ENCODE measurements around the gene HNRNPA1.
"Not testable (repeated sequence)": the region's sequence is repeated elsewhere in the genome, so short reads cannot be mapped to it uniquely, and the experiment has no call there.

HNRNPA1 gene

DNA sequence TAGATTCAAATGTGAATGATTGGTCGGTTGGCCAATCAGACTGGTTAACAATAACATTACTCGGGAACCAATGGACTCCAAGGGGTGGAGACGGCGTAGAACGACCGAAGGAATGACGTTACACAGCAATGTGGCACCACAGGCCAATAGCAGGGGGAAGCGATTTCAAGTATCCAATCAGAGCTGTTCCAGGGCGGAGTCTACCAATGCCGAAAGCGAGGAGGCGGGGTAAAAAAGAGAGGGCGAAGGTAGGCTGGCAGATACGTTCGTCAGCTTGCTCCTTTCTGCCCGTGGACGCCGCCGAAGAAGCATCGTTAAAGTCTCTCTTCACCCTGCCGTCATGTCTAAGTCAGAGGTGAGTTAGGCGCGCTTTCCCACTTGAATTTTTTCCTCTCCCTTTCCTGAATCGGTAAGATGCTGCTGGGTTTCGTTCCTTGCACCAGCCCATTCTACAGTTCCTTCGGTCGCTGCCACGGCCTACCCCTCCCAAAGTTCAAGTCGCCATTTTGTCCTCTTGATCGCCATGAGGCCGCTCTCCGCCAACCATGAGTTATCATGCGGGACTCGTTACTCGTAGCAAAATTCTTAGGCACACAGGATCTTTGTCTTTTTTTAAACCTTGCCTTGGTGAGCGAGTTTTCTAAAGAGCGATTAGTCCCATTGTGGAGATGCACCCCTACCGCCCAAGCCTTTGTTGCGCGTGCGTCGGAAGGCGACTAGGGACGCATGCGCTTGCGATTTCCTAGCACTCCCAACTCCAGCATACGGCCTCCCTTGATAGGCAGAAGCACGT lies at the start of gene HNRNPA1:
Gene HNRNPA1, plus strand, starts transcription at position 259 of the 793 bp plus-strand sequence. Its CDS starts 82 bp downstream, at position 341.
- DNase-seq, result peak; percentile 99

DNA sequence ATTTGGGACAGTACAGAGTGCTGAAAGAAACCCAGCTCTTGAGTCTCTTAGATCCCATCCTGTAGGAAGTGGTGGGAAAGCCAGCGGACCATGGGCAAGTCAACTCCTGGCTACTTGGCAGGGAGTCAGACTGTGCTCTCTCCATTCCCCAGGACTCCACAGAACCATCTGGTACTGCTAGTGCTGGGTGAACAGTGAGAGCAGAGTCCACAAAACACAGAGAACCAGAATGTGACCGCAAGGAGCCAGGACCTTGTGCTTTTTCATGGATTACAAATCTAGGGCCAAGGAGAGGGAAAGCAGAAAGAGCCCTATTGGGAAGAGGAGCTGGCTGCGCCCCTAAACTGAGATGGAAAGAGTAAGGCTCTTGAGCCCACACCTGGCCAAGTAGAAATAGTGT lies 49.3 kb upstream of the HNRNPA1 start:
- DNase-seq, result not testable (repeated sequence)

DNA sequence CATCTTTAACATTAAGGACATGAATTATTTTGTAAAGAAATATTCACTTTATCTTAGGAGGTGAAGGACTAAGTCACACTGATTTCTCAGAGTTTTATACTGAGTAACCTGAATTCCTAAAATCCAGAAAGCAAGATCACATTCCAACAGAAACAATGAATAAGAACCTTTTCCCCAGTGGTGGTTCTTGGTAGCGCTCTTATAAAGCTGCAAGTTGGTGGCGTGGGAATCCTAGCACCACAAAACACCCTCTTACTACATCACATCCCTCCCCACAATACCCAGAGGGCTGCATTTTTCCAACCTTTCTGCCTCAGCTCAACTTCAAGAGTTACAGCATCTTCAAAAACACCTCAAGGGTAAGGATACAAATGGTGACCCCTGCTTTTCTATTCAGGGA lies 47.7 kb upstream of the HNRNPA1 start:
- no peak for DNase-seq

DNA sequence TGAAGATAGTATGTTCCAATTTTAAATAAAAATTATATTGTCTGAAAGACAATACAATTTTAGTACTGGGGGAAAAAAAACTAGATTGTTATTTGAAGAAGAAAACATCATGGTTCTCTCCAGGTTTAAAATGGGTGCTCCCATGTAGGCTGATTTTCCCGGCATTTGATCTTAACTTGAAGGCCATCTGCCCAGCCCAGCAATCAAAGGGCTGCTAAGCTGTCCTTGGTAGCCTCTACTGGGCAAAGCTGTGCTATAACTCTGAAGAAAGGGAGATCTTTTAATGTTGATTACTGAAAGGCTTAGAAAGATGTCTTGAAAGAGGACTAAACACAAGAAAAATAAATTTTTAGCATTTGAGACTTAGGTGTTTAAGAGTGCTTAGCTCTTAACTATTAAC lies 42.0 kb upstream of the HNRNPA1 start:
- no peak for DNase-seq

DNA sequence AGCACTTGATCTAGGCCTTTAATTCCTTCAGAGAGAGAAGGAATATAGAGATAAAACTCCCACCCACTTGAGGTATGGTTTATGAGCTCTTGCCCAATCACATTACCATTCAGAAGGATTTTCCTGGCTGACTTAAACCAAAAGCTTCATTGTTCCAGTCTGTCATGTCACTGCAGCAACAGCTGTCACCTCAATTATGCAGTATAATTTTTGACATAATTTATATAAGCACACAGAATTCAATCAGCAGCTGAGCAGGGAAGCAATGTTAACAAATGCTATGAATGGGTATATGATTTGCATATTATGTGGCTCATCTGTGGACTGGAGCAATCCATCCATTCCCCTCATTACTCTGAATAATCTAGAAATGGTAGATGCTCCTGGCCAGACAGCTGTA lies 40.9 kb upstream of the HNRNPA1 start:
- DNase-seq, result no peak

DNA sequence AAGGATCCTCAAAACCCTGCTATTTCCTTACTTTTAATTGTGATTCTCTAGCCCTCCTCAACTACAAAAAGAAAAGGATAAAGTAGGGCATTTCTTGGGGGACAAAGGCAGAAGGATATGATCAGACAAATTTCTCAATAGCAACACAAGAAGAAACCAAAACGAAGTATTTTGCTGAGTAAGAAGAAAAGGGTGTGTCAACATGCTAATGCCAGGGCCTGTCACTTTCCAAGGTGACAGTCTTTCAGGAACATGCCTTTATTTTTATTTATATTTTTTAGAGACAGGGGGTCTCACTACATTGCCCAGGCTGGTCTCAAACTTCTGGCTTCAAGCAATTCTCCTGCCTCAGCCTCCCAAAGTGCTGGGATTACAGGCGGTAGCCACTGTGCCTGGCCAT lies 40.4 kb upstream of the HNRNPA1 start:
- no peak for DNase-seq

DNA sequence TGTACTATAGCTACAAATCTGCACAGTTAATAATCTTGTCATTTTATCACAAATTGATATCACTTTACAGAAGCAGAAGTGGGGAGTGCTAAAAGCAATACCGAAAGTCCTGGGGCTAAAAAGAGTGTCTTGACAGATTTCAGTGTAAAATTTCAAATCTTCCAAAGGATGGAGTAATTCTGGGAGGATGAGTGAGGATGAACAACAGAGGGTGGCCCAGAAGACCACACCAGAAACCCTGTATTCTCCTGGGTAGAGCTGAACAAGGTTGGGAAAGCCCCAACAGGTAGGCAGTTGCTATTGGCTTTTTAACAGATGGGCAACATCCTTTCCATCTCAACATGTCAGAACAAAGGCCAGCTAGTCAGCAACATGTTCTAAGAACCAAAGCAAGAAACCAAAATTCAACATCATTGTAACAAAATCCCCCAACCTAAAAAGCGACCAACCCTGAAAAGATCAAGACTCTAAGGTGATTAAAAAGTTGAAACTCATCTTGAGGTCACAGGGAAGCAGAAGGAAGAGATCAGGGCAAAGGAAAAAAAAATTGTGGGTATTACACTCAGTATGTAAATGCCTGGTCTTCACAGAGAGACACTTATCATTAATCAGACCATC lies 39.4 kb upstream of the HNRNPA1 start:
- DNase-seq, result peak; percentile 12

DNA sequence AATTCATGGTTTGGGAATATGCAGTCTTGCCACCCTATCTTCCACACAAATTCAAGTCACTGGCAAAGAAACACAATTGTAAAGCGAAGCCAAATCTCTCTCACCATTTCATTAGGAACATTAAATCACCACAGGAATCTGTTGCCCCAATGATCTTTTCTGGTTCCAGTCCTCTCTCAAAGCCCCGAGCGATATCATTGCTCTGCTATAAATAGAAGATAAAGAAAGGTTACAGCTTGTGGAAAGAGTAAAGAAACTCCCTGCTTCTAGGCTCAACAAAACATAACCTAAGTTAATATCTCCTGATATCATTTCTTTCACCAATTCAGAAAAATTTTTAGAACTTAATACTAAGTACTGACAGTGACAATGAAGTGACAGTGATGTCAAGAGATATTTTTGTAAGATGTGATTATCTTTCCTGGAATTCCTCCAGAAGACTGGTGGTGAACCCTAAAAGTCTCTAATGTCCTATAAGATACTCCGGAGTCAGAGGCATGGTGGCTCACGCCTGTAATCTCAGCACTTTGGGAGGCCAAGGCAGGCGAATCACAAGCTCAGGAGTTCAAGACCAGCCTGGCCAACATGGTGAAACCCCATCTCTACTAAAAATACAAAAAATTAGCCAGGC lies 34.4 kb upstream of the HNRNPA1 start:
- DNase-seq, result no peak

DNA sequence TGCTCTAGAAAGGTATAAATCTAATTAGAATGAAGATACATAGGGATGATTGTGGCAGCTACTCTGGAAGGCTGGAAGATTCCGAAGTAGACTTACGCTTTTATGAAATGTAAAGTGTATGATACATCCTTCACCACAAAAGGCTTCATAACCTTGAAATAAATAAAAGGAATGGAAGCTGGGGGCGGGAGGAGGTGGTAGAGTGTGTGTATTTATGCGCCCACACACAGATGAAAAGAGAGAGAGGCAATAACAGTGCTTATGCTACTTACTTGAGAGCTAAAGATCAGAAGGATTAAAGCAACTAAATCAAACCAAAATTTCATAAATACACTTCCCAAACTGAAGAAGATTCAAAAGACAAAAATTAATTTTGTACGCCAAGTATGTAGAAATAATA lies 31.0 kb upstream of the HNRNPA1 start:
- no peak for DNase-seq

DNA sequence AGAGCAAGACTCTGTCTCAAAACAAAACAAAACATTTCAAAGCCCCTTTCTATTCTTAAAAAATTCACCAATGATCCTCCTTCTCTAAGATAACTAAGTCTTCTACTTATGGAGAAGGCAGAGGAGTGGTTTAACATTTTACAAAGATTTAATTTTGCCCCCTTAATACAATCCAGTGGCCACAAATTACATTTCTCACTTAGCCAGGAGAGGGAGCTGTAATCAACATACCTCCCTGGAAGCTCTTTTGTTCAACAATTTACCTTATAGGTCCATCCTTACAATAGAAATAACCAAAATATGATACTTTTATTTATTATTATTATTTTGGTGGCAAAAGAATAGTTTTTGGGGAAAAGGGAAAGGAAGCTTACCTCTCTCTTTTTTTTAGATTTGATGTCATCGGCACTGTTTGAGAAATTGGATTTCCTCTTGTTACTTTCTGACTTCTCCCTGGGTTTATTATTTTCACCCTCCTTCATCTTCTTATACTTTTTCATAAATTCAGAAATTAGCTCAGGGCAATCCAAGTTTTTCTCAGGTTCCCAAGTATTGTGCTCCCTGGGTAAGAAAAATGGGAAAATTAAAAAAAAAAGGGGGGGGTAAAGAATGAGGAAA lies 28.8 kb upstream of the HNRNPA1 start:
- peak; percentile 44 for DNase-seq

DNA sequence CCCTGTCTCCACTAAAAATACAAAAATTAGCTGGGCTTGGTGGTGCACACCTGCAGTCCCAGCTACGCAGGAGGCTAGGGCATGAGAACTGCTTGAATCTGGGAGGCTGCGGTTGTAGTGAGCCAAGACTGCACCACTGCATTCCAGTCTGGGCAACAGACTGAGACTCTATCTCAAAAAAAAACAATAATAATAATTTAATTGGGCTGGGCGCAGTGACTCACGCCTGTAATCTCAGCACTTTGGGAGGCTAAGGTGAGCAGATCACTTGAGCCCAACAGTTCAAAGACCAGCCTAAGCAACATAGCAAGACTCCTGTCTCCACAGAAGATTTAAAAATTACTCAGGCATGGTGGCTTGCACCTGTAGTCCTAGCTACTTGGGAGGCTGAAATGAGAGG lies 27.3 kb upstream of the HNRNPA1 start:
- DNase-seq, result no peak

DNA sequence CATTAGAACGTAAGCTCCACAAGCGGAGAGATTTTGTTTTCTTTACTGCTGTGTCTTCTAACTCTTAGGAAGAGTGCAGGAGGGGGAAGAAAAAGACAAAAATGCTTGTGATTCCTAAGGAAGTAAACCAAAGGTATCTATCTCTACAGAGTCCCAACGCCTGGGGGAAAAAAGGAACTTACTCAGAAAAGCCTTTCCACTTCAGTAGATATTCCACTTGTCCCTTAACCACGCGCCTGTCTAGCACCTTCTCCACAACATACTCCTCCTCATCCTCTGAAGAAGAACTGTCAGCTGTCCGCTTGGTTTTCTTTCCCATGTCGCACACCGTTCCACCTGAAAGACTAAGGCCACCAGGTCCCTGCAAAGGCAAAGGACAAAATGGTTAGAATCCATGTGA lies 23.2 kb upstream of the HNRNPA1 start:
- DNase-seq, result no peak

DNA sequence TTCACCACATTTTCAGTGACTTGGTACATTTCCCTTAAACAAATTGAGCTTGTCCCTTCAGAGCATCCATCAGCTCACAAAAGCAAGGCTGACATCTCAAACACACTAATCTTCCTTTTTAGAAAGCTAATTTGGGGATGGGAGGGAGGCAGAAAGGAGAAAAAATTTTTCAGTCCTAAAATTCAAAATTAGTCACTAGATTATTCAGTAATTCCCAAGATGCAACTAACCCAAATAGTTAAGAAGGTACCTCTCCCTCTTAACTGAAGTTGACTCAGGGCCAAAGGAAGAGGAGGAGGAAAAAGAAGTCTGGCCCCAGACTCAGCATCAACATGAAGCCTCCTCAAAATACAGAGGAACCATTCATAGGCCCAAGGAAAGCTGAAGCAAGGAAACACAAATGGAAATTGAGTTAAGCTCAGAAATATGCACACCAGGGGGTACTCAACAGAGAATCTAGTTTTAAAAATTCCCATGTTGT lies 22.3 kb upstream of the HNRNPA1 start:
- DNase-seq, result no peak

DNA sequence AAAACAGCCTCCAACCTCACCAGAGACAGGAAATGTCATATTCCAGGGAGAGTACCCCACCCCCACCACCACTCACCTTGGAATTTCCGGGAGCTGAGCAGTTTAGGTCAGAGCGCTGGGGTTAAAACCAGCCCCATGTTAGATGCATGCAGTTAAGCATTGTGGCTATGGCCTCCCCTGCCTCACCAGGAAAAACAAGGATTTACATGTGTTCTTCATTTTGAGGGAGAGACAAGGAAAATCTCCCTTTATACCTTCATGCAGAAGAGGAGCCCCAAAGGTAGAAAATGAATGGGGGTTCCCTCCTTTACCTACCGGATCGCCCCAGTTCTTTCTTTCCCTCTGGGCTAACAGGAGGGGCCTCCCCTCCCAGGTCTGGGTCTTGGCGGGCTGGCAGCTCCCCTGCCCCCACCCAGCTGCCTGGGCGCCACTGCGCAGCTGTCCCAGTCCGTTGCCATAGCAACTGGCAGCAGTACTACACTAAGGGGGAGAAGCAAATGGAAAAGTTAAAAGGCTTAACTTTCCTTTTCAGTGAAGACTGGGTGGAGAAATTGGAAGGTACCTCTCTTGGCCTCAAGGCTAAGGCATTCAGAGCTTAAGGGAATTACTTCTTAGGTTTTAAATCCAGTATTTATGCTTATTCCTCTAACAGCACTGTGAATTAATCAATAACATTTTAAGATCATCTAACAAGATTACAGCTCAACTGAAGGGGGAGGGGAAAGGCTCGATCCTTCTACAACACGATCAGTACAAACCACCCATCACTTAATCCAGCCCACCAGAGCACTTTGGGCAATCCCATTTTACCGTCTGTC lies 21.1 kb upstream of the HNRNPA1 start:
- DNase-seq, result peak; percentile 44

DNA sequence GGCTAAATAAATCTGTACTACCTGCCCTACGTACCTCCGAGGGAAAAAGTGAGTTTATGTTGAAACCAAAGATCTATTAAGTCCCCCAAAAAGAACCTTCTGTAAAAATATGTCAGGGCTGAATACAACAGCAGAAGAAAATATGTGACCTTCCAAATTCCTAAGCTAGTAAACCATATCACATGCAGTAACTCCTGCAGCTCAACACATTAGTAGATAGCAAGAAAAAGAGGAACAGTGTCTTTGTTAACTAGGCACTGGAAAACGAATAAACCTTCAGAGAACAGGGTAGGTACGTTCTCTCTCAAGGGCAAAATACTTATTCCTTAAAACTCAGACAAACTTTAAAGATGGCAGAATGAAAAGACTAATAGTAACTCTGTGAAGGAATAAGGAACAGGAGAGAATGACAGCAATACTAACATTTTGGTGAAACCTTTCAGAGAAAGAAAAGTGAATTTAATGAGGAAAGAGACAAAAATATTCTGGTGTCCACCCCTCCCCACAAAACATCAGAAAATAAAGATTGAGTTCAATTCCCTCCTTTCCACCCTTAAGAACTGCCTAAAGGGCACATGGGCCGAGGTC lies 18.6 kb upstream of the HNRNPA1 start:
- no peak for DNase-seq

DNA sequence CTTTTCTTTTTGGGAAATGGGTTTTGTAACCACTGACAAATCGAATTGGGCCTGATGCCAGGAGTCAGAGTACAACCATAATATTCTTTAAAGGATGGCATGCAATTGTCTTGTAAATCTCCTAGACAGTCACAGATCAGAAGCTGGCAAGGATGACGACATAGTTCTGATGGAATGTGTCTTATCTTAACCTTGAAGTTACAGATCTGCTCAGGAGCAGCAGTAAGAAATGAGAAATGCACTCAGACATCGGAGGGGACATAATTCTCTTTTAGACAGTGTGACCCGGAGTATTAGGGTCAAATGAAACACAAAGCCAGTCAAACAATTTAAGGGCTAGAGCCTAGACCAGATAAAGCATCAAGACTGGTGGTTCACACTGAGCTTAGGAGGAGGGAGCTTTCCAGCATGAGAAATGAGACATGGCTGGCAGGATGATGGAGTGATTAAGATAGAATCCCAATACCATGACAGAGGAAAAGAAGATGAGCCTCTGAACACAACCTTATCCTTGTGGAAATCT lies 18.1 kb upstream of the HNRNPA1 start:
- no peak for DNase-seq

DNA sequence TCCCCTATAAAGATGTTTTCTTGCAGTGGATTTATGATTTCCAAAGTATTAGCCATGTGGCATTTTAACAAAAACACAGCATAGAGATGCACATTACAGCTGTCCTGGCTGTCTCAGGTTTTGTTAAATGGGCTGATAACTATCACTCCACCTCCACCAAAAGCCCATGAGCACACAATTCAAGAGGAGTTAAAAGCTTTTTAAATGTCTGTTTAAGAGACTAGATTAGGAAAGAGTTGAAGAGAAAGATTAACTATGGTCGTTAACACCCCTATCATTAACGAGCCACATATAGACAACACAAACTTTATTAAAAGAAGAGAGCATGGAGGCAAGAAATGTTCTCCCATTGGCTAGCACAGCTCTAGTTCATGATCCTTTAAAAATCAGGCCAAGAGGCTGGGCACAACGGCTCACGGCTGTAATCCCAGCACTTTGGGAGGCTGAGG lies 15.1 kb upstream of the HNRNPA1 start:
- DNase-seq, result no peak

DNA sequence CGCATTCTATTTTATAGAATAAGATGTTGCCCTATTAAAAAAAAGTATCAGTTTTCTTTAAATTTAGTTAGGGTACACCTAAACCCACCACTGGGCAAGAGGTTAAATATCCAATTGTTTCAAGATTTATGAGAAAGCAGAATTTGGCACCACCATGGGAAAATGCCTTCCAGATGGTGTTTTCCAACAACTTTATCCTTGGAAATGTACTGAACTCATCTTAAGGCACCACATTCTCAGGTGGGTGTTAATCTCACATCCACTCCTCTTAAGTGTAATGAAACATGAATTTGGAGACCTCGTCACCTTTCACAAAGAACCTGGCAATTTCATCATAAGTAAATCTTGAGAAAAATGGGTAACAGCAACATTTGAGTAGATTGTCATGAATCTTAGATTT lies 13.7 kb upstream of the HNRNPA1 start:
- DNase-seq, result no peak

DNA sequence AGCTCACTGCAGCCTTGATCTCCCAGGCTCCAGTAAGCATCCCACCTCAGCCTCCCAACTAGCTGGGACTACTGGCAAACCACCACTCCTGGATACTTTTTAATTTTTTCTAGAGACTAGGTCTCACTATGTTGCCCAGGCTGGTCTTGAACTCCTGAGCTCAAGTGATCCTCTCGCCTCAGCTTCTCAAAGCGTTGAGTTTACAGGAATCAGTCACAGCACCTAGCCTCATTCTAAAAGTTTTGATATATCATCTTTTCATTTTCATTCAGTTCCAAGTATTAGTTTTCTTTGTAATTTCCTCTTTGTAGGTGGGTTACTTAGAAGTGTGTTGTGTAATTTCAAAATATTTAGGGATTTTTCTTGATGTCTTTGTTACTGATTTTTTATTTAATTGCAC lies 10.2 kb upstream of the HNRNPA1 start:
- DNase-seq, result peak; percentile 47

DNA sequence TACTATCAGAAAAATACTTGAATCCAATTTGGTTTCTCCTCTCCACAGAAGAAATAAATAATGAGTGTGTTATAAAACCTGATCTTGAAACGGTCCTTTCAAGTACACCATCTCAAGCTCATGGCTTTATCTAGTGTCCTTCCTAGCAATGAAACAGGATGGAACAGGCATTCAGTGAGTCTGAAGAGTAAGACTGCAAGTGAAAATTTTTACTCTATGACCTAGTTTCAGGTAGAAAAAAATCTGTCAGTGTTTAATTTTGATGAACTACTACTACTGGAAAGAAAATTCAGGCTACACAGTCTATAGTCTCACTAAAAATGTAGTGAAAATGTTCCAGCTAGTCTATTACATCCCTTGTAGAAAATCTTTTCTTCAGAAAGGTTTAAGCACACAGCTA lies 8.3 kb upstream of the HNRNPA1 start:
- peak; percentile 56 for DNase-seq

DNA sequence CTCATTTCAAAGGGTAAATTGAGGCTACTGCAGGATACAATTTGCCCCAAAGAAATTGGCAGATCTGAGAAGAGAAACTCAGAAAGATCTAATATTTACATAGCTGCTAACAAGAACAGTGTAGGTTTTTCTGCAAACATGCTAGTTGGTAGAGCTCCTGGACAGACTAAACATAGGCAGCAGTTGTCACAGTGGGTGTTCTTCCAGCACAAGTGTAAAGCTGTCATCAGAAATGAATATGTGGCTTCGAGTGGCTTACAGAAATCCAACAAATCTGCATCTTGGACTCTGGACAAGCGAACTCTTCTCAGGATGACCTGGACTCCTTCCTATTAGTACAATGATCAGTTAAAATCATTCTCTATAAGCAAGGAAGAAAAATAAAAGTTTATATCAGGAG lies 6.5 kb upstream of the HNRNPA1 start:
- no peak for DNase-seq

DNA sequence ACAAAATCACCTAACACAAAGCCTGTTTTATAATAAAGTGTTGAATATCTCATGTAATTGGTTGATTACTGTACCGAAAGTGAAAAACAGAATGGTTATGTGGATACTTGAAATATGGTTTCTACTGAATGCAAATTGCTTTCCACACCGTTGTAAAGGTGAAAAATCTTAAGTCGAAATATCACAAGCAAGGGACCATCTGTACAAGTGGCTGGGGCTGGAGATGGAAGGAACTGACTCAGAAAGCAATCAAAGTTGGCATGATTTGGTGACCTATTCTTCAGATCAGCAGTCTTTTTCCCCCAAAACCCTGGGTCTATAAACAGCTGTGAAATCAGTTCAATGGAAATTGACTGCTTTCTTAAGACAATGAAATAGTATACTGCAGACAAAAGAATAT lies 4.2 kb upstream of the HNRNPA1 start:
- DNase-seq, result peak; percentile 31

Data from activated CD4-positive, alpha-beta T cell treated with anti-CD3 and anti-CD28 coated beads, Interleukin-2, Interleukin-6, amounts not matched to agents 100 ng/mL and 50 ng/mL, durations not matched to agents 16 hours and 8 hours (primary cell).